Frontal cortex (tissue), 4 donors: ENCODE measurements around the gene SLC1A3. TPM values are rescaled to one million over a fixed set of nuclear protein-coding genes. Genes with fewer than 3 reads are reported as not detected.

Source experiments
- DNase-seq, 2 donors: peaks; one replicate each; pipeline ENCODE4 v3.0.0; 2012; ENCODE audit warnings: low spot score in 2 of 2
- FAIRE-seq: peaks from 2 replicates; lab custom pipeline; 2012; peaks lifted over from hg19 to GRCh38; lab: Jason Lieb, UNC
- small RNA-seq: library from RNA; depleted of rRNA; stranded (forward); fragments of <200 nt; gene quantifications from one replicate; pipeline ENCODE3, GENCODE V24; 2014
- total RNA-seq: library from RNA; depleted of rRNA; stranded (reverse); fragments of >200 nt; gene quantifications from one replicate; pipeline ENCODE4 v1.2.3, GENCODE V29; 2014
- donor health status: control.
- donor health status: control.
- donor health status: control.

The SLC1A3 gene
- total RNA-seq, 1 donor from 2014 or later = 161 TPM

- DNase-seq = no peak
- FAIRE-seq = no peak
Observed at GRCh38 chr5:36730537-36731216, 124.3 kb downstream of the SLC1A3 start.

GRCh38 chr5:36733183-36733582 is 126.8 kb downstream of the SLC1A3 start:
- no peak for FAIRE-seq
- no peak for DNase-seq

GRCh38 chr5:36734422-36734821 is 128.0 kb downstream of the SLC1A3 start:
- DNase-seq = no peak
- FAIRE-seq = no peak

GRCh38 chr5:36735891-36736290 is 129.5 kb downstream of the SLC1A3 start:
- FAIRE-seq = no peak
- DNase-seq = no peak

Small RNA genes lying within 50 kb of the gene (small RNA-seq; reads per million reads assigned to genes)
- gene AC010631.1 = not detected
